Retinal pigment epithelial cell (primary cell): Measurements from ENCODE around the gene CALHM3.

Experiments used
- DNase-seq: peaks from one replicate; pipeline ENCODE4 v3.0.0-alpha.2; 2010; ENCODE audit warnings: low read depth
- H3K4me3 ChIP-seq: 2 replicates; pipeline ENCODE4 v1.5.1; 2011; ENCODE audit warnings: mild to moderate bottlenecking, low read length, control low read depth, moderate library complexity
- CTCF ChIP-seq: conservative IDR thresholded peaks from 2 replicates; pipeline ENCODE4 v1.5.1; 2011; ENCODE audit warnings: low read depth, low read length, control low read depth, inconsistent platforms

The CALHM3 gene

GRCh38 chr10:103441611-103442010 lies 37.4 kb downstream of the CALHM3 start:
- no peak for DNase-seq
- TF ChIP-seq CTCF: no peak
- no peak overlapping the region for H3K4me3 ChIP-seq

GRCh38 chr10:103441206-103441605 lies 37.8 kb downstream of the CALHM3 start:
- H3K4me3 ChIP-seq: no peak overlapping the region
- no peak for TF ChIP-seq CTCF
- DNase-seq: no peak

GRCh38 chr10:103440416-103440815 lies 38.6 kb downstream of the CALHM3 start:
- no peak overlapping the region for H3K4me3 ChIP-seq
- DNase-seq: no peak
- no peak for TF ChIP-seq CTCF

GRCh38 chr10:103439776-103440175 lies 39.3 kb downstream of the CALHM3 start:
- no peak overlapping the region for H3K4me3 ChIP-seq
- TF ChIP-seq CTCF: no peak
- DNase-seq: no peak

- no peak for TF ChIP-seq CTCF
- no peak overlapping the region for H3K4me3 ChIP-seq
- no peak for DNase-seq
Observed at GRCh38 chr10:103433858-103434257, 45.2 kb downstream of the CALHM3 start.

GRCh38 chr10:103431902-103432301 lies 47.1 kb downstream of the CALHM3 start:
- TF ChIP-seq CTCF: no peak
- no peak overlapping the region for H3K4me3 ChIP-seq
- DNase-seq: no peak

- TF ChIP-seq CTCF: no peak
- no peak for DNase-seq
- H3K4me3 ChIP-seq: no peak overlapping the region
Observed at GRCh38 chr10:103429647-103430046, 49.4 kb downstream of the CALHM3 start.
